MM.1S (cell line): ENCODE results near the gene RTN4.

Source experiments
- EZH2 ChIP-seq: fragments of 300-600 bp; sonication (generic); optimal IDR thresholded peaks from 2 replicates; pipeline ENCODE3; 2017; ENCODE audit warnings: low read depth, mild to moderate bottlenecking, antibody characterized with exemption, low read length, mixed read lengths
- EZH2phosphoT487 ChIP-seq: fragments of 300-600 bp; sonication (generic); IDR thresholded peaks from 2 replicates; pipeline ENCODE4 v1.6.1; 2018; ENCODE audit warnings: antibody characterized with exemption, low read length
- TF ChIP-seq, protein P1 (sequence below): fragments of 300-600 bp; sonication (generic); IDR thresholded peaks from 2 replicates; pipeline ENCODE4 v1.5.1; 2016; ENCODE audit warnings: antibody characterized with exemption, low read length, mixed read lengths

DNA sequence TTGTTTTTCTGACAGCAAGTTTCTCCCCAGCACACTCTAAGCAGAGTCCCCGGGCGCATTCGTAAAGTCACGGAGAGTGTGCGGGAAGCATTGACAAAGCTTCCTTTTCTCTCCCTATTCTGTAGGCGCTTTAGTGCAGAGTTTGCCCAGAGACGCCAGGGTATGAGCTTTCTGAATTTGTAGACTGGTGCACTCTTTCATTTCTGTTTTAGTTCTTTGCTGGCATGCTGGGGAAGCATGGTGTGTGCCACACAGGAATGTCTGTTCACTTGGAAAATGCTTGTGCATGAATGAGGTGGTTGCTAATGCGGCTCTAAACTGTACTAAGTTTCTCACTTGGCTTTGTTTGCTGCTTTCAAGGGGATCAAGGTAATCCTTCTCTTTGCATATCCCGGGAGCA, 102.6 kb downstream of the RTN4 start:
- TF ChIP-seq, protein P1, sequence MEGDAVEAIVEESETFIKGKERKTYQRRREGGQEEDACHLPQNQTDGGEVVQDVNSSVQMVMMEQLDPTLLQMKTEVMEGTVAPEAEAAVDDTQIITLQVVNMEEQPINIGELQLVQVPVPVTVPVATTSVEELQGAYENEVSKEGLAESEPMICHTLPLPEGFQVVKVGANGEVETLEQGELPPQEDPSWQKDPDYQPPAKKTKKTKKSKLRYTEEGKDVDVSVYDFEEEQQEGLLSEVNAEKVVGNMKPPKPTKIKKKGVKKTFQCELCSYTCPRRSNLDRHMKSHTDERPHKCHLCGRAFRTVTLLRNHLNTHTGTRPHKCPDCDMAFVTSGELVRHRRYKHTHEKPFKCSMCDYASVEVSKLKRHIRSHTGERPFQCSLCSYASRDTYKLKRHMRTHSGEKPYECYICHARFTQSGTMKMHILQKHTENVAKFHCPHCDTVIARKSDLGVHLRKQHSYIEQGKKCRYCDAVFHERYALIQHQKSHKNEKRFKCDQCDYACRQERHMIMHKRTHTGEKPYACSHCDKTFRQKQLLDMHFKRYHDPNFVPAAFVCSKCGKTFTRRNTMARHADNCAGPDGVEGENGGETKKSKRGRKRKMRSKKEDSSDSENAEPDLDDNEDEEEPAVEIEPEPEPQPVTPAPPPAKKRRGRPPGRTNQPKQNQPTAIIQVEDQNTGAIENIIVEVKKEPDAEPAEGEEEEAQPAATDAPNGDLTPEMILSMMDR = no peak
- TF ChIP-seq EZH2 = no peak
- no peak for TF ChIP-seq EZH2phosphoT487
